GM19193 (cell line): ENCODE data around the gene CER1.

ENCODE experiments used
- POLR2A ChIP-seq: IDR thresholded peaks from 4 replicates; pipeline ENCODE4 v1.6.1; 2011; ENCODE audit not compliant: insufficient read depth, insufficient read length; ENCODE audit errors: extremely low read depth

CER1 gene

GRCh38 chr9:14692470-14693250 lies 29.9 kb downstream of the CER1 start:
- no peak for TF ChIP-seq POLR2A

DNA sequence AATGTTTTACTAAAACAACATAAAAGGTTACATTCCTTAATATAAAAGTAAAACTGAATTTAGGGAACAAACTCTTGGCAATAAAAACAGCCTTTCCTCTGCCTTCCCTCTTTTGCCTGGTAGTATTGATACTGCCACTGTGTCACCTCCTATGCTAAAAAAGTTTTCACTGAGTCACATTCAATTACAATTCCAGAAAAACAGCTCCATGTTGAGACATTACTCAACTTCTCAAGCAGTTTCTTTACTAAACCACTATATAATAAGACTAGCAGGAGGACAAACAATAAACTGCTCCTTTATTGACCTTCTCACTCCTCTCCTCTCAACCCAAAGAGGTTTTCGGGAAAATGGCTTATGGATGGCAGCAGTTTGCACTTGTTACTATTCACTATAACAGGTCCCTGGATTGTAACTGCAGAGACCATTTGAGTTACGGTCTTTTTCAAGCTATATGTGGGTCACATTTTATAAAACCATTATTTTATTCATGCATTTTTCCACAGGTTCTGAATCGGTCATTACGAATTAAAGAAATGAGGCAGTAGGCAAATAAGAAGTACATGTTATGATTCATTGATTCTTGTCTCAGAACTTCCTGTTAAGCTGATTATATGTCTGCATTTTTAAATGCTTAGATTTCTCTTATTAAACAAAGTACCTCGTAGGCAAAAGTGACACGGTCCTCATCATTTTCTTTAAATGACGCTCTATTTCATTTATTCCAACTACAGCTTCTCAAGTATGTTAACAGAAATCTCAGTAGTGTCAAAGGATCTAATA lies 31.4 kb downstream of the CER1 start:
- no peak for TF ChIP-seq POLR2A

GRCh38 chr9:14687042-14687719 lies 35.4 kb downstream of the CER1 start:
- no peak for TF ChIP-seq POLR2A

- no peak for TF ChIP-seq POLR2A
These were observed 36.4 kb downstream of the CER1 start for GRCh38 chr9:14686168-14686567.

DNA sequence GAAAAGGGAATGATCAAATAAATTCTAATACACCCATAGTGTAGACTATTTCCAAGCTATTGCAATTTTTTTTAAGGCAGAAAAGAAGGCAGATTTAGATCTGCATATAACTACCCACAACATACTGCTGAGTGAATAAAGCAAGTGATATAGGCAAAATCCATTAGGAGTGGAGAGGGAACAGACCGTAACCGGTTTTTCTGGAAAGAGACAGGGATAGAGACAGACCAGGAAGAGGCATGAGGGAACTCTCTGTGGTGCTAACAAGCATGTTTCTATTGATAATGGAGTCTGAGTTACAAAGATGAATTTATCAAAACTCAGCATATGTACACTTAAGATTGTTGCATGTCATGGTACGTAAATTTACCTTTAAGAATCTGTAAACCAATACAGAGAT lies 43.8 kb downstream of the CER1 start:
- TF ChIP-seq POLR2A: no peak

DNA sequence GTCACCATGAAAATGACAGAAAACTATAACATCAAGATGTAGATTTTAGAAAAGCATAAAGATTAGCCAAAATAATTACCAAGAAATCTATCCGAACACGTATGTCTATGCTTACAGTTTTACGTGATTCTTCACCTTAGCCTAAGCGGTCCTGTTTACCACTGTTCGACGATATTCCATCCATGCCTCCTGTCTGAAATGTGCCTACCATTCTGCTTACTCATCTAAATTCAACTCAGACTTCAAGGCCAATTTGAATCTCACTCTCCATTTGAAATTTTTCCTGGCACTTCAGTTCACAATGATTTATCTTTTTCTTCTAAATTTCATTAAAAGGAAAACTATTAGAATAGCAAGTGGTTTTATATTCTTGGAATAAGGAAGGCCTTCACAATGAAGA lies 44.7 kb downstream of the CER1 start:
- no peak for TF ChIP-seq POLR2A

- no peak for TF ChIP-seq POLR2A
These were observed 45.1 kb downstream of the CER1 start for GRCh38 chr9:14677396-14677795.

GRCh38 chr9:14674630-14675029 lies 47.9 kb downstream of the CER1 start:
- no peak for TF ChIP-seq POLR2A

DNA sequence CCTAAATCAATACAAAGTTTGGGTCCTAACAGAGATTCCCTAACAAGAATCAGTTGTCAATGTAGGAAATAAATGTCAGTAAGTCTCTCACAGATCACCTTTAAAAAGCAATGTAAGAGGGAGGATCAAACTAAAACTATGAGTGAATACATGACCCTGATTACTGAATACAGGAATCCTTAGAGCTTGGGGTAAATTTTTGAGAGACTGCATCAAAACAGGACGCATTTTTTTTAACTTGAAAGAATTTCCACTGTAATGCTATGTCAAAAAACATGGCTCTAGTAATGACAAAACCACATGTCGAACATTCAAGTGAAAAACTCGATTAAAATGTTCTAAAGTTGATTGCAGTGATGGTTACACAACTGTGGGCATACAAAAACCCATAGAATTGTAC lies 51.2 kb downstream of the CER1 start:
- TF ChIP-seq POLR2A: no peak

DNA sequence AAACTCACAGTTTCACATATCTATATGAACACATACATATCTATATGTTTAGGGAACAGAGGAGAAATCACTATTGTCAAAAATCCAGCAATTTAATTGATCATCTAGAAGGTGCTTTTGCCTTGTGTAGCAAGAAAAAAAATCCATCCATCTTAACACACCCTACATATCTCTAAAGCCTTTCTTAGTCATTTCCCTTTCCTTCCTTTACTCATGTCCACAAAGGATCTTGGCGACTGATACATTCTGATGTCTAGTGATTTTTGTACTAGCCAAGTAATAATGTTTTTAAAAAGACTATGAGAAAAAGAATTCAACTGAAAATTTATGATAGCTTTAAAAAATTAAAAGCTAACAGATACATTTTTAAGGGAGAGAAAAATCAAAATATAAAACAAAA lies 51.8 kb downstream of the CER1 start:
- TF ChIP-seq POLR2A: no peak
